Esophagus muscularis mucosa (tissue), 4 donors: ENCODE results near the gene ABI3. TPM values are rescaled to one million over a fixed set of nuclear protein-coding genes. Genes with fewer than 3 reads are reported as not detected.

Source experiments
- DNase-seq: peaks from one replicate; pipeline ENCODE4 v3.0.0-alpha.2; 2017; ENCODE audit errors: extremely low spot score
- H3K27ac ChIP-seq, 4 donors: fragments of 200-600 bp; sonication (generic); replicated peaks in 1 of 4; 1 replicate in 3 of 4; 2 replicates in 1 of 4; pipeline ENCODE4 v1.5.1; 2016 to 2019; ENCODE audit warnings: mild to moderate bottlenecking in 1 of 4
- H3K27me3 ChIP-seq, 4 donors: fragments of 200-600 bp; sonication (generic); one replicate each; pipeline versions ENCODE4 v1.5.1 to v1.6.0; 2016 to 2019
- H3K36me3 ChIP-seq, 4 donors: fragments of 200-600 bp; sonication (generic); one replicate each; pipeline ENCODE4 v1.5.1; 2016 to 2019
- H3K4me1 ChIP-seq, 4 donors: fragments of 200-600 bp; sonication (generic); one replicate each; pipeline ENCODE4 v1.5.1; 2016 to 2019
- H3K4me3 ChIP-seq, 4 donors: fragments of 200-600 bp; sonication (generic); 1 replicate in 2 of 4; 2 replicates in 2 of 4; pipeline ENCODE4 v1.5.1; 2016 to 2019; ENCODE audit warnings: mild to moderate bottlenecking in 4 of 4, moderate library complexity in 1 of 4
- H3K9me3 ChIP-seq, 4 donors: fragments of 200-600 bp; sonication (generic); 1 replicate in 3 of 4; 2 replicates in 1 of 4; pipeline ENCODE4 v1.5.1; 2016 to 2019
- CTCF ChIP-seq, 3 experiments: fragments of 200-600 bp in 2 of 3; fragments of 450-650 bp in 1 of 3; sonication (generic) in 2 of 3; IDR thresholded peaks; one replicate each; pipeline ENCODE4 v1.5.1; 2017 to 2019; ENCODE audit warnings: antibody characterized with exemption in 3 of 3, mild to moderate bottlenecking in 2 of 3, moderate library complexity in 1 of 3
- EP300 ChIP-seq: sonication (generic); formaldehyde crosslinking; IDR thresholded peaks from one replicate; pipeline ENCODE4 v1.6.1; 2017; ENCODE audit warnings: antibody characterized with exemption
- POLR2A ChIP-seq: fragments of 450-650 bp; IDR thresholded peaks from one replicate; pipeline ENCODE4 v1.6.1; 2017; ENCODE audit warnings: antibody characterized with exemption, moderate library complexity, mild to moderate bottlenecking, low read depth
- POLR2AphosphoS5 ChIP-seq, 2 donors: sonication (generic); formaldehyde crosslinking; IDR thresholded peaks; one replicate each; pipeline ENCODE4 v1.6.1; 2017; ENCODE audit warnings: antibody characterized with exemption in 2 of 2
- WGBS: methylation state at CpG from one replicate; pipeline ENCODE4 v1.1.5; 2018; 5-methylcytosine and 5-hydroxymethylcytosine counted together
- intact Hi-C: fragments of 100-400 bp; cut with DNase I; formaldehyde crosslinking; loops from one replicate; pipeline ENCODE4 v1.15.1; 2023
- total RNA-seq, 4 donors: library from RNA; depleted of rRNA; stranded (reverse); fragments of >200 nt; gene quantifications; one replicate each; pipeline versions ENCODE4 v1.1.0 to v1.2.1, GENCODE V29; 2016

Gene ABI3
- total RNA-seq, 4 donors from 2014 or later: 3.3 to 8.9 (median 6.3) TPM

- H3K4me1 ChIP-seq: peaks cover 5 to 7% (median 6%) of the 10 kb centered on the region in 4 donors
- no peaks in the 10 kb centered on the region for H3K36me3 ChIP-seq
- peaks cover 0 to 18% (median 0%) of the 10 kb centered on the region in 4 donors for H3K27me3 ChIP-seq
- no peaks in the 10 kb centered on the region for H3K9me3 ChIP-seq
- H3K27ac ChIP-seq: no peak overlapping the region
- 89% methylated on average over 7 of the region's 7 CpGs for WGBS
- TF ChIP-seq EP300 (no peak), CTCF (IDR thresholded peaks at IDR 0.05) (no peak), POLR2A (no peak), POLR2AphosphoS5 (IDR thresholded peaks at IDR 0.05) (no peak)
- intact Hi-C loops: no loop called here
- H3K4me3 ChIP-seq: no peak overlapping the region
- no peak for DNase-seq
Observed at GRCh38 chr17:49247944-49248343, 37.4 kb downstream of the ABI3 start.

- WGBS: 20% methylated on average over 3 of the region's 10 CpGs
- Histone ChIP-seq H3K27me3 (peaks cover 0 to 18% (median 0%) of the 10 kb centered on the region in 4 donors), H3K4me1 (peaks cover 5 to 7% (median 6%) of the 10 kb centered on the region in 4 donors), H3K4me3 (no peak overlapping the region), H3K27ac (no peak overlapping the region), H3K9me3 (no peaks in the 10 kb centered on the region), H3K36me3 (no peaks in the 10 kb centered on the region)
- no peak for TF ChIP-seq POLR2A
- TF ChIP-seq POLR2AphosphoS5 (IDR thresholded peaks at IDR 0.05): no peak
- TF ChIP-seq CTCF (IDR thresholded peaks at IDR 0.05): no peak
- no peak for TF ChIP-seq EP300
- no peak for DNase-seq
- intact Hi-C loops: no loop called here
Observed at GRCh38 chr17:49249292-49249794, 38.8 kb downstream of the ABI3 start.

- Histone ChIP-seq H3K9me3 (no peaks in the 10 kb centered on the region), H3K4me1 (peaks cover 5 to 7% (median 6%) of the 10 kb centered on the region in 4 donors), H3K4me3 (no peak overlapping the region), H3K27ac (no peak overlapping the region), H3K36me3 (no peaks in the 10 kb centered on the region), H3K27me3 (peaks cover 0 to 18% (median 0%) of the 10 kb centered on the region in 4 donors)
- WGBS: 89% methylated on average over 12 of the region's 12 CpGs
- DNase-seq: no peak
- TF ChIP-seq EP300 (no peak), POLR2AphosphoS5 (IDR thresholded peaks at IDR 0.05) (no peak), CTCF (IDR thresholded peaks at IDR 0.05) (no peak), POLR2A (no peak)
- intact Hi-C loops: no loop called here
Observed at GRCh38 chr17:49249890-49250522, 39.5 kb downstream of the ABI3 start.

GRCh38 chr17:49252148-49252695 is 41.7 kb downstream of the ABI3 start:
- Histone ChIP-seq H3K4me3 (no peak overlapping the region), H3K9me3 (no peaks in the 10 kb centered on the region), H3K4me1 (peaks cover 5 to 7% (median 6%) of the 10 kb centered on the region in 4 donors), H3K36me3 (no peaks in the 10 kb centered on the region), H3K27me3 (peaks cover 0 to 16% (median 0%) of the 10 kb centered on the region in 4 donors), H3K27ac (no peak overlapping the region)
- DNase-seq: no peak
- TF ChIP-seq CTCF (IDR thresholded peaks at IDR 0.05) (no peak), POLR2A (no peak), EP300 (no peak), POLR2AphosphoS5 (IDR thresholded peaks at IDR 0.05) (no peak)
- intact Hi-C loops: no loop called here
- 92% methylated on average over 6 of the region's 6 CpGs for WGBS
